HepG2 (cell line): ENCODE data around the gene SLC26A3. TPM values are rescaled to one million over a fixed set of nuclear protein-coding genes. Genes with fewer than 3 reads are reported as not detected.

Source experiments
- BCL3 ChIP-seq: sonication (generic); formaldehyde crosslinking; IDR thresholded peaks from 2 replicates; pipeline ENCODE4 v1.5.1; 2020; ENCODE audit warnings: mild to moderate bottlenecking, missing genetic modification reagents, moderate library complexity
- FOXC1 ChIP-seq: sonication (generic); formaldehyde crosslinking; IDR thresholded peaks from 2 replicates; pipeline ENCODE4 v1.8.0; 2022; ENCODE audit warnings: mild to moderate bottlenecking, missing genetic modification reagents, borderline replicate concordance
- HES4 ChIP-seq: sonication (generic); formaldehyde crosslinking; IDR thresholded peaks from 2 replicates; pipeline ENCODE4 v1.9.0; 2021; ENCODE audit warnings: mild to moderate bottlenecking, missing genetic modification reagents, borderline replicate concordance
- HNRNPLL ChIP-seq: fragments of 200-400 bp; formaldehyde crosslinking; IDR thresholded peaks from 2 replicates; pipeline ENCODE4 v1.6.1; 2017; ENCODE audit warnings: mild to moderate bottlenecking, low read depth, low read length; ENCODE audit not compliant: poor library complexity, severe bottlenecking
- MYC ChIP-seq: sonication (generic); formaldehyde crosslinking; IDR thresholded peaks from 2 replicates; pipeline ENCODE4 v1.9.0; 2021; ENCODE audit warnings: missing genetic modification reagents, borderline replicate concordance
- UBTF ChIP-seq: sonication (generic); formaldehyde crosslinking; IDR thresholded peaks from 2 replicates; pipeline ENCODE4 v1.4.0; 2020; ENCODE audit warnings: mild to moderate bottlenecking, missing genetic modification reagents
- ZHX2 ChIP-seq, 2 experiments: sonication (generic) in 1 of 2; formaldehyde crosslinking in 1 of 2; IDR thresholded peaks; 2 replicates each; pipeline versions ENCODE4 v1.6.1 to v1.9.0; 2014 to 2022; ENCODE audit warnings: antibody characterized with exemption in 1 of 2, borderline replicate concordance in 1 of 2, inconsistent platforms in 1 of 2, low read depth in 1 of 2, missing genetic modification reagents in 1 of 2
- ZNF232 ChIP-seq: sonication (generic); formaldehyde crosslinking; IDR thresholded peaks from 2 replicates; pipeline ENCODE4 v1.4.0; 2020; ENCODE audit warnings: missing genetic modification reagents, borderline replicate concordance
- ZNF382 ChIP-seq: sonication (generic); formaldehyde crosslinking; IDR thresholded peaks from 2 replicates; pipeline ENCODE4 v1.5.0; 2020; ENCODE audit warnings: missing genetic modification reagents, mild to moderate bottlenecking, borderline replicate concordance
- ZNF441 ChIP-seq: sonication (generic); formaldehyde crosslinking; IDR thresholded peaks from 2 replicates; pipeline ENCODE4 v1.7.0; 2021; ENCODE audit warnings: missing genetic modification reagents, borderline replicate concordance
- ZNF547 ChIP-seq: sonication (generic); formaldehyde crosslinking; IDR thresholded peaks from 2 replicates; pipeline ENCODE4 v1.5.1; 2020; ENCODE audit warnings: mild to moderate bottlenecking, missing genetic modification reagents
- ZNF616 ChIP-seq: sonication (generic); formaldehyde crosslinking; IDR thresholded peaks from 2 replicates; pipeline ENCODE4 v1.5.0; 2020; ENCODE audit warnings: low read depth, mild to moderate bottlenecking, missing genetic modification reagents
- ZNF800 ChIP-seq: sonication (generic); formaldehyde crosslinking; IDR thresholded peaks from 2 replicates; pipeline ENCODE4 v1.4.0; 2020; ENCODE audit warnings: missing genetic modification reagents
- ZSCAN25 ChIP-seq: sonication (generic); formaldehyde crosslinking; IDR thresholded peaks from 2 replicates; pipeline ENCODE4 v1.8.0; 2022; ENCODE audit warnings: mild to moderate bottlenecking, missing genetic modification reagents
- polyA plus RNA-seq, 8 experiments: library from polyadenylated mRNA; depleted of rRNA in 3 of 8; stranded (reverse) in 7 of 8; unstranded in 1 of 8; fragments of >200 nt; fragmentation: Illumina TruSeq in 4 of 8; extraction: Trizol in 4 of 8; gene quantifications; 2 replicates each; pipeline versions ENCODE4 v1.2.1 to v1.2.3, GENCODE V29; 2011 to 2016; ENCODE audit warnings: low read depth in 4 of 8, missing spikeins in 1 of 8, mixed read lengths in 1 of 8; ENCODE audit not compliant: insufficient read depth in 1 of 8
- total RNA-seq, 5 experiments: library from RNA; depleted of rRNA; stranded (reverse); fragments of >200 nt; fragmentation: Illumina TruSeq; extraction: Trizol; gene quantifications; 2 replicates each; pipeline ENCODE4 v1.2.3, GENCODE V29; 2016; ENCODE audit warnings: low read depth in 1 of 5

SLC26A3 gene
- total and polyA plus RNA-seq, 2 of the 13 experiments (the other 11 are each of a cell fraction or from before 2014, with no cell fraction given): 0.11 to 0.30 TPM

- TF ChIP-seq BCL3 (CRISPR knock-in tag) (0 out of 2 replicates have a peak, but pooled peaks have one; percentile 13), ZHX2 (IDR thresholded peaks at IDR 0.05; ENCODE audit: low read depth) (no peak; the same call in 1 of the 2 replicates), ZHX2 (CRISPR knock-in tag; IDR thresholded peaks at IDR 0.05; ENCODE audit: borderline replicate concordance) (no peak), ZNF800 (CRISPR knock-in tag) (0 out of 2 replicates have a peak, but pooled peaks have one; percentile 19), MYC (no peak; the same call in 1 of the 2 replicates), UBTF (CRISPR knock-in tag) (peak; percentile 72), HES4 (no peak), FOXC1 (CRISPR knock-in tag) (0 out of 2 replicates have a peak, but pooled peaks have one; percentile 5), ZNF382 (CRISPR knock-in tag) (no peak), HNRNPLL (peak; percentile 10), ZNF232 (CRISPR knock-in tag) (0 out of 2 replicates have a peak, but pooled peaks have one; percentile 23), ZNF547 (CRISPR knock-in tag) (0 out of 2 replicates have a peak, but pooled peaks have one; percentile 44), ZNF441 (CRISPR knock-in tag) (no peak), ZNF616 (CRISPR knock-in tag) (no peak), ZSCAN25 (0 out of 2 replicates have a peak, but pooled peaks have one; percentile 37)
These were observed 60.1 kb downstream of the SLC26A3 start (continued) for GRCh38 chr7:107742678-107743566.
